Measurements from ENCODE around the gene ALK. TPM values are rescaled to one million over a fixed set of nuclear protein-coding genes. Genes with fewer than 3 reads are reported as not detected.

ALK gene
- total RNA-seq, 2 experiments from 2014 or later = not detected

DNA sequence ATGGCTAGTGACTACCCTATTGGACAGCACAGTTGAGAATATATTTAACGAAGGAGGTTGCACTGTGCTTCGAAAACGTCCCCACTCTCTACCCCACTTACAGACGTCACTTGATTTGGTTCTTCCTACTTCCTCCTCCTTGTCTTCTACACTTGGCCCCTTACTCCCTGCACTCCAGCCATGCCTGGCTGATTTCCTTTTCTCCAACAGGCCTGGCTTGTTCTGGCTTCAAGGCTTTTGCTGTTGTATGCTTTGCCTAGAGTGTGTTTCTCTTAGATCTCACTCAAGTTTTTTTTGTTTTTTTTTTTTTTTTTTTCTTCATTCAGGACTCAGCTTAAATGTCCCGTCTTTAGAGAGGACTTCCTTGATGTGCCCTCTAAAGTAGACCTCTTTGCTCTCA, 469.4 kb downstream of the ALK start:
- DNase-seq (no peak), ATAC-seq (no peak)
- no peaks in the 10 kb centered on the region for H3K9me3 Mint-ChIP-seq
- peaks cover 15% of the 10 kb centered on the region for H3K27me3 Mint-ChIP-seq
- no peak overlapping the region for H3K27ac Mint-ChIP-seq
- ChIA-PET CTCF (no interaction called here), POLR2A (no interaction called here)
- H3K4me1 Mint-ChIP-seq (ENCODE audit: low read depth) = no peaks in the 10 kb centered on the region
- TF ChIP-seq, protein P1, sequence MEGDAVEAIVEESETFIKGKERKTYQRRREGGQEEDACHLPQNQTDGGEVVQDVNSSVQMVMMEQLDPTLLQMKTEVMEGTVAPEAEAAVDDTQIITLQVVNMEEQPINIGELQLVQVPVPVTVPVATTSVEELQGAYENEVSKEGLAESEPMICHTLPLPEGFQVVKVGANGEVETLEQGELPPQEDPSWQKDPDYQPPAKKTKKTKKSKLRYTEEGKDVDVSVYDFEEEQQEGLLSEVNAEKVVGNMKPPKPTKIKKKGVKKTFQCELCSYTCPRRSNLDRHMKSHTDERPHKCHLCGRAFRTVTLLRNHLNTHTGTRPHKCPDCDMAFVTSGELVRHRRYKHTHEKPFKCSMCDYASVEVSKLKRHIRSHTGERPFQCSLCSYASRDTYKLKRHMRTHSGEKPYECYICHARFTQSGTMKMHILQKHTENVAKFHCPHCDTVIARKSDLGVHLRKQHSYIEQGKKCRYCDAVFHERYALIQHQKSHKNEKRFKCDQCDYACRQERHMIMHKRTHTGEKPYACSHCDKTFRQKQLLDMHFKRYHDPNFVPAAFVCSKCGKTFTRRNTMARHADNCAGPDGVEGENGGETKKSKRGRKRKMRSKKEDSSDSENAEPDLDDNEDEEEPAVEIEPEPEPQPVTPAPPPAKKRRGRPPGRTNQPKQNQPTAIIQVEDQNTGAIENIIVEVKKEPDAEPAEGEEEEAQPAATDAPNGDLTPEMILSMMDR (IDR thresholded peaks at IDR 0.05) = no peak
- H3K4me3 Mint-ChIP-seq = no peak overlapping the region
- no peaks in the 10 kb centered on the region for H3K36me3 Mint-ChIP-seq (ENCODE audit: low read depth)
- intact Hi-C loops (cut with micrococcal nuclease) = no loop called here

DNA sequence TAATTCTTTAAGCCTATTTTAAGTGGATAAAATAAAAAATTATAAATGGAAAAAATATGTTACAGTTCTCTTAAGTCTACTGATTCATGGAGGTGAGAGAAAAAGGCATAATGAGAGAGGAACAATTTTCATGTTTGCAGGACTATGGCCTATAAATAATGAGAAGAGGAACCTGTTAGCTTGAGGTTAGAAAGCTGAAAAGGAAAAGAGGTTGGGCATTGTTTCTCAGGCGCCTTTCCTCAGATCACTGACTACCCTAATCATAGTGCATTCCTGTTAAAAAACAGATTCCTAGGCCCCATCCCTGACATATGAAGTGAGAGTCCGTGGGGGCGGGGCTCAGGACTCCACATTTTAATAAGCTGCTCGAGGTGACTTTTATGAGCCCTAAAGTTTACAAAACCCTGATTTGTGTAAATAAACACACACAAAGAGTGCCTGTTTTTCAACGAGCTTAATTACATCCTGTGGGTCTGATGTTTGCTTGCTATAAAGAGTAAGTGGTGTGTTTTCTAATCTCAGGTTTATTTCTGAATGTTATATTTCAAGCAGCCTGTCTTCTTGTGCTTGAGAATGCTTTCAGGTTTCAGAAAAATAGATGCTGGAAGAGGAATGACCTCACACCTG, 470.7 kb downstream of the ALK start:
- no peaks in the 10 kb centered on the region for H3K36me3 Mint-ChIP-seq (ENCODE audit: low read depth)
- no peaks in the 10 kb centered on the region for H3K9me3 Mint-ChIP-seq
- DNase-seq (no peak), ATAC-seq (no peak)
- TF ChIP-seq, protein P1 (IDR thresholded peaks at IDR 0.05) = no peak
- POLR2A ChIA-PET = no interaction called here
- CTCF ChIA-PET = no interaction called here
- intact Hi-C loops (cut with micrococcal nuclease) = no loop called here
- no peak overlapping the region for H3K4me3 Mint-ChIP-seq
- peaks cover 13% of the 10 kb centered on the region for H3K27me3 Mint-ChIP-seq
- no peaks in the 10 kb centered on the region for H3K4me1 Mint-ChIP-seq (ENCODE audit: low read depth)
- H3K27ac Mint-ChIP-seq = no peak overlapping the region

DNA sequence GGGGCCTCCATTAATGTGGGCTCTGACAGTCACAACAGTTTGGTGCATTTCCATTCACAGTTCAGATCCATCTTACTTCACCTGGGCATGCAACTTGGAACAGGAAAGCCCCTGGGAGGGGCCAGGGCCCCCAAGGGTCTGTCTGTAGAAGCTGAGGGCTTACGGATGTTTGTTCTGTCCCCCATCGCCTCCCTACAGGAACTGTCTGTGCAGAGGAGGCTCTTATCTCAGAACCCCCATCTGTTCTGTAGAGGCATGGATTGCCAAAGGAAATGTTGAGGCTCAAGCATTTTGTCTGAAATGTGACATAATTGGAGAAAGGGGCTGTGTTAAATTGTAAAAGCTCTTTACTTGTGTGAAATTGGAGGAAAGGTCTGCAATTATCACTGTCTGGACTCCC, 471.9 kb downstream of the ALK start:
- no peak for ATAC-seq
- ChIA-PET CTCF (no interaction called here), POLR2A (no interaction called here)
- no peak overlapping the region for H3K4me3 Mint-ChIP-seq
- H3K36me3 Mint-ChIP-seq (ENCODE audit: low read depth) = no peaks in the 10 kb centered on the region
- TF ChIP-seq, protein P1 (IDR thresholded peaks at IDR 0.05) = no peak
- H3K27ac Mint-ChIP-seq = no peak overlapping the region
- no peaks in the 10 kb centered on the region for H3K9me3 Mint-ChIP-seq
- H3K27me3 Mint-ChIP-seq = peaks cover 5% of the 10 kb centered on the region
- H3K4me1 Mint-ChIP-seq (ENCODE audit: low read depth) = no peaks in the 10 kb centered on the region
- intact Hi-C loops (cut with micrococcal nuclease) = no loop called here
- DNase-seq = no peak

DNA sequence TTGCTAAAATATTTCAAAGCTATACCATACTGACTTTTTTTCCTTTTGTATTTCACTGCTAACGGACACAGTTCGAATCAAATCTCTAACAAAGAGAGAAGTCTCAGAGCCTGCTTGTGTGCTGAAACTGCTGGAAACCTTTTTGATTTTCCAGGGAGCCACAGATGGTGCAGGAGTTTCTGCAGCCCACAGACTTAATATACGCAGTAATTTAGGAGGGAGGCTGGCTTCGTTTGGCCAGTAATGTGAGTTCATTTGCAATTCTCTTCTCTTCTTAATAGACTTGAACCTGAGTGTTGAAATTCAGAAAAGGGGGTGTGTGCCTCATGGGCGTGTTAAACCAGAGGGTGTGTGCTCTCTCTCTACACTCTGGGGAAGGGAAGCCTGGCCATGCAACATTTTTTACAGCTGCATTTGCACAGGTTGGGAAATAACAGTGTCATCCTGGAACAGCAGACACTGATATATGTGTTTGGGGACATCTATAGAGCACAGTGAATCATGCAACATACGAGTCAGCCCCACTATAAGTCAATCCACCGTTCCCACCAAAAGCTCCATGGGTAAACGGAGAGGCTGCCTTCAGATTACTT, 473.2 kb downstream of the ALK start:
- ChIA-PET CTCF (no interaction called here), POLR2A (no interaction called here)
- intact Hi-C loops (cut with micrococcal nuclease) = no loop called here
- H3K36me3 Mint-ChIP-seq (ENCODE audit: low read depth) = no peaks in the 10 kb centered on the region
- H3K27me3 Mint-ChIP-seq = peaks cover 5% of the 10 kb centered on the region
- H3K27ac Mint-ChIP-seq = no peak overlapping the region
- TF ChIP-seq, protein P1 (IDR thresholded peaks at IDR 0.05) = no peak
- ATAC-seq (no peak), DNase-seq (no peak)
- no peaks in the 10 kb centered on the region for H3K9me3 Mint-ChIP-seq
- H3K4me1 Mint-ChIP-seq (ENCODE audit: low read depth) = no peaks in the 10 kb centered on the region
- H3K4me3 Mint-ChIP-seq = no peak overlapping the region

DNA sequence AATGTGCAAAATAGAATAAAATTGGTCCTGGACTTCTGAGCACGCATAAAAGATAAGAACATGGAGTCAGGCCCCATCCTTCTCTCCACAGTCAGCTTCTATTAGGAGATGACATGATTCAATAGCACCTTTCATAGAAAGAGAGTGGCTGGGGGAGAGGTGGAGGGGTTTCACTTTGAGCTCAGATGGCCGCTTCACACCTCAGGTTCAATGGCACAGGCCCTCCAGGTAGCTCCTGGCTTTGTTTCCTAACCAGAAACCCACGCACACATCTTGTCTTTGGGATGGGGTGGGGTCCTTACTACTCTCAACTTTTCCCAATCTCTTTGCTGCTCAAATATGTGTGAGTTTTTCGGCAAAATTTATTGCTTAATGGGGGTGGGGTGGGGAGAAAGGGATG, 473.9 kb downstream of the ALK start:
- peaks cover under 1% of the 10 kb centered on the region for H3K27me3 Mint-ChIP-seq
- no peak overlapping the region for H3K27ac Mint-ChIP-seq
- H3K4me1 Mint-ChIP-seq (ENCODE audit: low read depth) = no peaks in the 10 kb centered on the region
- ChIA-PET CTCF (no interaction called here), POLR2A (no interaction called here)
- no peak overlapping the region for H3K4me3 Mint-ChIP-seq
- TF ChIP-seq, protein P1 (IDR thresholded peaks at IDR 0.05) = no peak
- no peak for ATAC-seq
- intact Hi-C loops (cut with micrococcal nuclease) = no loop called here
- H3K36me3 Mint-ChIP-seq (ENCODE audit: low read depth) = no peaks in the 10 kb centered on the region
- DNase-seq = no peak
- H3K9me3 Mint-ChIP-seq = no peaks in the 10 kb centered on the region
